ENCODE data around the gene DPYSL4.

DNA sequence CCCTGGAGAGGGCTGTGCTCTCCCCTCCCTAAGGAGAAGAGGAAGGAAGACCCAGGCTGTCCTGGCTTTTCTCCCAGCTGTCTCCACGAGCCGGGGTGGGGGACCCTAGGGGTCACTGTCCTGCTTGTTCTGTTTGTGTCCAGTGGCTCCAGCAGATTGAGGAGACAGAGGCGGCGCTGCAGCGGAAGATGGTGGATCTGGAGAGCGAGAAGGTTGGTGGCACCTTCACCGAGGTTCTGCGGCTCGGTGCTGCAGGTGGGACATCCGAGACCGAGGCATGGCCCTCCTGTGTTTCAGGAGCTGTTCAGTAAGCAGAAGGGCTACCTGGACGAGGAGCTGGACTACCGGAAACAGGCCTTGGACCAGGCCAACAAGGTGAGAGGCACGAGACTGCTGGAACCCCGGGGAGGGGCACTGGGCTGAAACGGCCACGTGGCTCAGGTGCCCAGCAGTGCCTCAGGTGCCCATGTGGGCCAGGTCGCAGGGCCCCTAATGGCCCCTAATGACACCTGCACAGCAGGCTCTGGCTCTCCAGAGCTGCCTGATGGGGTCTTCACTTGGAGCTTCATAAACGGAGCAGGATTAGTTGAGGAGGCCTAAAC, 33.0 kb upstream of the DPYSL4 start:
- TF ChIP-seq, protein P1, sequence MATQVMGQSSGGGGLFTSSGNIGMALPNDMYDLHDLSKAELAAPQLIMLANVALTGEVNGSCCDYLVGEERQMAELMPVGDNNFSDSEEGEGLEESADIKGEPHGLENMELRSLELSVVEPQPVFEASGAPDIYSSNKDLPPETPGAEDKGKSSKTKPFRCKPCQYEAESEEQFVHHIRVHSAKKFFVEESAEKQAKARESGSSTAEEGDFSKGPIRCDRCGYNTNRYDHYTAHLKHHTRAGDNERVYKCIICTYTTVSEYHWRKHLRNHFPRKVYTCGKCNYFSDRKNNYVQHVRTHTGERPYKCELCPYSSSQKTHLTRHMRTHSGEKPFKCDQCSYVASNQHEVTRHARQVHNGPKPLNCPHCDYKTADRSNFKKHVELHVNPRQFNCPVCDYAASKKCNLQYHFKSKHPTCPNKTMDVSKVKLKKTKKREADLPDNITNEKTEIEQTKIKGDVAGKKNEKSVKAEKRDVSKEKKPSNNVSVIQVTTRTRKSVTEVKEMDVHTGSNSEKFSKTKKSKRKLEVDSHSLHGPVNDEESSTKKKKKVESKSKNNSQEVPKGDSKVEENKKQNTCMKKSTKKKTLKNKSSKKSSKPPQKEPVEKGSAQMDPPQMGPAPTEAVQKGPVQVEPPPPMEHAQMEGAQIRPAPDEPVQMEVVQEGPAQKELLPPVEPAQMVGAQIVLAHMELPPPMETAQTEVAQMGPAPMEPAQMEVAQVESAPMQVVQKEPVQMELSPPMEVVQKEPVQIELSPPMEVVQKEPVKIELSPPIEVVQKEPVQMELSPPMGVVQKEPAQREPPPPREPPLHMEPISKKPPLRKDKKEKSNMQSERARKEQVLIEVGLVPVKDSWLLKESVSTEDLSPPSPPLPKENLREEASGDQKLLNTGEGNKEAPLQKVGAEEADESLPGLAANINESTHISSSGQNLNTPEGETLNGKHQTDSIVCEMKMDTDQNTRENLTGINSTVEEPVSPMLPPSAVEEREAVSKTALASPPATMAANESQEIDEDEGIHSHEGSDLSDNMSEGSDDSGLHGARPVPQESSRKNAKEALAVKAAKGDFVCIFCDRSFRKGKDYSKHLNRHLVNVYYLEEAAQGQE (IDR thresholded peaks at IDR 0.05; ENCODE audit: unreplicated experiment), result no peak
- TF ChIP-seq, protein P2, sequence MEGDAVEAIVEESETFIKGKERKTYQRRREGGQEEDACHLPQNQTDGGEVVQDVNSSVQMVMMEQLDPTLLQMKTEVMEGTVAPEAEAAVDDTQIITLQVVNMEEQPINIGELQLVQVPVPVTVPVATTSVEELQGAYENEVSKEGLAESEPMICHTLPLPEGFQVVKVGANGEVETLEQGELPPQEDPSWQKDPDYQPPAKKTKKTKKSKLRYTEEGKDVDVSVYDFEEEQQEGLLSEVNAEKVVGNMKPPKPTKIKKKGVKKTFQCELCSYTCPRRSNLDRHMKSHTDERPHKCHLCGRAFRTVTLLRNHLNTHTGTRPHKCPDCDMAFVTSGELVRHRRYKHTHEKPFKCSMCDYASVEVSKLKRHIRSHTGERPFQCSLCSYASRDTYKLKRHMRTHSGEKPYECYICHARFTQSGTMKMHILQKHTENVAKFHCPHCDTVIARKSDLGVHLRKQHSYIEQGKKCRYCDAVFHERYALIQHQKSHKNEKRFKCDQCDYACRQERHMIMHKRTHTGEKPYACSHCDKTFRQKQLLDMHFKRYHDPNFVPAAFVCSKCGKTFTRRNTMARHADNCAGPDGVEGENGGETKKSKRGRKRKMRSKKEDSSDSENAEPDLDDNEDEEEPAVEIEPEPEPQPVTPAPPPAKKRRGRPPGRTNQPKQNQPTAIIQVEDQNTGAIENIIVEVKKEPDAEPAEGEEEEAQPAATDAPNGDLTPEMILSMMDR (conservative IDR thresholded peaks at IDR 0.05; ENCODE audit: low read depth in 2 of 2), result no peak
- TF ChIP-seq EZH2 (IDR thresholded peaks at IDR 0.05; ENCODE audit: low read depth, unreplicated experiment) (no peak), EZH2phosphoT487 (IDR thresholded peaks at IDR 0.05; ENCODE audit: unreplicated experiment) (no peak)

All from GM23338 (cell line).